Mesothelial cell of epicardium (in vitro differentiated cells): ENCODE data around the gene TLL2. TPM values are rescaled to one million over a fixed set of nuclear protein-coding genes. Genes with fewer than 3 reads are reported as not detected.

Experiments used
- DNase-seq, 2 experiments: peaks; one replicate each; pipeline ENCODE4 v3.0.0; 2021; ENCODE audit warnings: low spot score in 2 of 2; ENCODE audit not compliant: unreplicated experiment in 2 of 2
- H3K27ac Mint-ChIP-seq: 2 replicates; pipeline ENCODE4 v1.8.0; 2021; ENCODE audit warnings: mixed read lengths
- H3K27me3 Mint-ChIP-seq: 2 replicates; pipeline ENCODE4 v1.8.0; 2021; ENCODE audit warnings: low read depth, mixed read lengths
- H3K36me3 Mint-ChIP-seq: 2 replicates; pipeline ENCODE4 v1.8.0; 2021; ENCODE audit warnings: mixed read lengths
- H3K4me1 Mint-ChIP-seq: 2 replicates; pipeline ENCODE4 v1.8.0; 2021; ENCODE audit warnings: mixed read lengths
- H3K4me3 Mint-ChIP-seq: 2 replicates; pipeline ENCODE4 v1.8.0; 2021; ENCODE audit warnings: mild to moderate bottlenecking, moderate library complexity, mixed read lengths
- H3K9me3 Mint-ChIP-seq: 2 replicates; pipeline ENCODE4 v1.8.0; 2021; ENCODE audit warnings: mixed read lengths
- CTCF ChIP-seq: fragments of 200-600 bp; sonication (generic); IDR thresholded peaks from one replicate; pipeline ENCODE4 v1.5.0; 2021; ENCODE audit warnings: antibody characterized with exemption; ENCODE audit not compliant: unreplicated experiment
- total RNA-seq: library from RNA; stranded (reverse); gene quantifications from 3 replicates; pipeline ENCODE4 v1.2.1, GENCODE V29; 2021

TLL2 gene
- total RNA-seq, 1 donor from 2014 or later = 1.4 TPM

- H3K4me3 Mint-ChIP-seq = no peak overlapping the region
- no peaks in the 10 kb centered on the region for H3K36me3 Mint-ChIP-seq
- no peak overlapping the region for H3K27ac Mint-ChIP-seq
- no peak for DNase-seq
- H3K9me3 Mint-ChIP-seq = no peaks in the 10 kb centered on the region
- H3K4me1 Mint-ChIP-seq = peaks cover 26% of the 10 kb centered on the region
- H3K27me3 Mint-ChIP-seq = peaks cover 8% of the 10 kb centered on the region
- no peak for TF ChIP-seq CTCF
Observed at GRCh38 chr10:96419351-96419750, 94.4 kb downstream of the TLL2 start.

GRCh38 chr10:96418582-96418981, 95.1 kb downstream of the TLL2 start:
- Mint-ChIP-seq H3K27me3 (peaks cover under 1% of the 10 kb centered on the region), H3K4me3 (no peak overlapping the region), H3K4me1 (peaks cover 26% of the 10 kb centered on the region), H3K9me3 (no peaks in the 10 kb centered on the region), H3K36me3 (no peaks in the 10 kb centered on the region), H3K27ac (no peak overlapping the region)
- TF ChIP-seq CTCF = no peak
- DNase-seq = no peak

GRCh38 chr10:96417441-96417840, 96.3 kb downstream of the TLL2 start:
- Mint-ChIP-seq H3K4me1 (peaks cover 26% of the 10 kb centered on the region), H3K27ac (no peak overlapping the region), H3K27me3 (peaks cover 7% of the 10 kb centered on the region), H3K36me3 (no peaks in the 10 kb centered on the region), H3K9me3 (no peaks in the 10 kb centered on the region), H3K4me3 (no peak overlapping the region)
- TF ChIP-seq CTCF = no peak
- no peak for DNase-seq

- no peak for TF ChIP-seq CTCF
- Mint-ChIP-seq H3K4me3 (no peak overlapping the region), H3K9me3 (no peaks in the 10 kb centered on the region), H3K4me1 (peaks cover 18% of the 10 kb centered on the region), H3K27ac (no peak overlapping the region), H3K36me3 (no peaks in the 10 kb centered on the region), H3K27me3 (peaks cover 15% of the 10 kb centered on the region)
- DNase-seq = no peak
Observed at GRCh38 chr10:96416643-96417042, 97.1 kb downstream of the TLL2 start.

GRCh38 chr10:96415891-96416554, 97.7 kb downstream of the TLL2 start:
- Mint-ChIP-seq H3K4me3 (no peak overlapping the region), H3K9me3 (no peaks in the 10 kb centered on the region), H3K4me1 (peaks cover 17% of the 10 kb centered on the region), H3K27me3 (peaks cover 20% of the 10 kb centered on the region), H3K27ac (no peak overlapping the region), H3K36me3 (no peaks in the 10 kb centered on the region)
- no peak for DNase-seq
- TF ChIP-seq CTCF = no peak
